HG02642 (cell line): ENCODE results near the gene CLEC9A.

Experiments used
- ATAC-seq: cut with Tn5 transposase; IDR thresholded peaks from one replicate; pipeline ENCODE4 v1.9.1; 2021; ENCODE audit warnings: mild to moderate bottlenecking; ENCODE audit not compliant: unreplicated experiment, poor library complexity

The CLEC9A gene

DNA sequence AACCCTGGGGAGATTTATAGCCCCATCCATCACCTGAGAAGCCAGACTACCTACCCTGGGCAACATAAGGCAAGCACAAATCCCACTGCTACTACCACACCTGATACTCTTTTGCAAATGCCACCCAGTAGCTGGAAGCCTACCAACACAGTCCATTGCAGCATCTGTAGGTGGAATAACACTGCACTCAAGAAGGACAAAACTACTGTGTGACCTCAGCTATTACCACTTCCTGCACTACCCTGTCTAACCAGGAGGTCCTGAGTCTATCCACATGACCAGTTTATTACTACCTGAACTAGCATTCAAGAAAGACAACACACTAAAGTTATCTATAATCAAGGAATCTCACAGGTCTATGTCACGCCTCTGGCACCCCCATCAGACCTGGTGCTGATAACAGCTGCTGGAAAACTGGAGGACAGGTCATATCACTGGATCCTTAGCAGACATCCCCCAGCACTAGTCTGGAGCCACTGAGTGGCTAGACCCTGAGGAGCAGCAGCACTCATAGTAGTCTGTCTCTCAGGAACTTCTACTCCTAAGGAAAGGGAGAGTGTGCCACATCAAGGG is 71.3 kb downstream of the CLEC9A start:
- ATAC-seq: no peak

GRCh38 chr12:10102322-10102721 is 71.8 kb downstream of the CLEC9A start:
- no peak for ATAC-seq

GRCh38 chr12:10110256-10110844 is 79.9 kb downstream of the CLEC9A start:
- no peak for ATAC-seq

DNA sequence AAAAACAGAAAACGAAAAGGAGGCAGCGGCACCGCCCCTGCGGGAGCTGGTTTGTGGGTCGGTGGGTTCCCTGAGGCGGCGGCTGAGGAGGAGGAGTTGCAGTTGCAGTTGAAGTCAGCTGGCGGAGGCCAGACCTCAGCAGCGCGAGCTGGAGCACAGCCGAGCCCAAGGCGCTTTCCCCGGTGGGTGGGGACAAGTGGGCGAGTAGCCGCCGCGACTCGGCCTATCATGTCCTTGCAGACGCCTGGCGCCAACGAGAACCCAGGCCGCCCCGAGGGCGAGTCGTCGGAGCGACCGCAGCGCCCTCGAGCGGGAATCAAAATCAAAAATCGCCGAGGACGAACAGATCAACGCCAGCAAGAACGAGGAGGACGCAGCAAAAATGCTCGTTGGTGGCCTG is 81.0 kb downstream of the CLEC9A start:
- no peak for ATAC-seq

DNA sequence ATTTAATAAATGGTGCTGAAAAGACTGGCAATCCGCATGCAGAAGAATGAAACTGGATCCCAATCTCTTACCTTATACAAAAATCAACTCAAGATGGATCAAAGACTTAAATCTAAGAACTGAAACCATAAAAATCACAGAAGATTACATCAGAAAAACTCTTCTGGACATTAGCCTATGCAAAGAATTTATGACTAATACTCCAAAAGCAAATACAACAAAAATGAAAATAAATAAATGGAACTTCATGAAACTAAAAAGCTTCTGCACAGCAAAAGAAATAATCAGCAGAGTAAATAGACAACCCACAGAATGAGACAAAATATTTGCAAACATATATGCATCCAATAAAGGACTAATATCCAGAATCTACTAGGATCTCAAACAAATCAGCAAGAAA is 82.6 kb downstream of the CLEC9A start:
- no peak for ATAC-seq

- no peak for ATAC-seq
Observed at GRCh38 chr12:10113920-10114319, 83.4 kb downstream of the CLEC9A start.

- ATAC-seq: no peak
Observed at GRCh38 chr12:10115311-10115710, 84.8 kb downstream of the CLEC9A start.
